Measurements from ENCODE around the gene GPD2.
A peak's percentile ranks its signal among the peaks of the same experiment; 100 is the strongest.

GPD2 gene

GRCh38 chr2:156532989-156533388 lies 96.8 kb downstream of the GPD2 start:
- Histone ChIP-seq H3K4me3 (ENCODE audit: low read length) (no peak overlapping the region), H3K36me3 (ENCODE audit: control insufficient read depth, insufficient read depth, low read length) (no peaks in the 10 kb centered on the region)
- no CpG with 5 or more reads among the region's 2 CpGs for WGBS (ENCODE audit: extremely low coverage, insufficient coverage, low lambda C conversion rate)

GRCh38 chr2:156536534-156536933 lies 100.4 kb downstream of the GPD2 start:
- H3K27me3 ChIP-seq (ENCODE audit: insufficient read depth, low read length, poor library complexity): no peaks in the 10 kb centered on the region
- no peak overlapping the region for H2BK15ac ChIP-seq (replicated peaks; ENCODE audit: low read depth)
- no peak for DNase-seq
- no peaks in the 10 kb centered on the region for H3K79me2 ChIP-seq (ENCODE audit: control insufficient read depth, insufficient read depth, low read length)
- H3K36me3 ChIP-seq (ENCODE audit: control insufficient read depth, insufficient read depth, low read length): no peaks in the 10 kb centered on the region
- WGBS (ENCODE audit: extremely low coverage, insufficient coverage, low lambda C conversion rate): no CpG with 5 or more reads among the region's 2 CpGs
- no peak overlapping the region for H3K23ac ChIP-seq (ENCODE audit: low read length)
- no peaks in the 10 kb centered on the region for H3K79me1 ChIP-seq (ENCODE audit: low read length)
- H3K18ac ChIP-seq (ENCODE audit: low read length): no peak overlapping the region
- no peak overlapping the region for H2BK5ac ChIP-seq (ENCODE audit: low read length)
- H2BK120ac ChIP-seq (ENCODE audit: low read depth, low read length): no peak overlapping the region
- H3K4me1 ChIP-seq (ENCODE audit: control insufficient read depth, low read depth, low read length): no peaks in the 10 kb centered on the region
- no peak overlapping the region for H4K8ac ChIP-seq (ENCODE audit: low read depth, low read length)
- no peak overlapping the region for H4K5ac ChIP-seq (ENCODE audit: low read length)
- no peak overlapping the region for H2AK5ac ChIP-seq (ENCODE audit: low read length)
- H3K27ac ChIP-seq (ENCODE audit: low read depth, low read length): no peak overlapping the region
- H3K9ac ChIP-seq (ENCODE audit: low read length): no peak overlapping the region
- H3K4me3 ChIP-seq (ENCODE audit: low read length): no peak overlapping the region
- H3K4me2 ChIP-seq (ENCODE audit: low read length): no peak overlapping the region
- no peak overlapping the region for H3K4ac ChIP-seq (ENCODE audit: low read depth, low read length)
- H3K56ac ChIP-seq (ENCODE audit: low read length): no peak overlapping the region

More at GRCh38 chr2:156532989-156533388, 96.8 kb downstream of the GPD2 start:
- no peak overlapping the region for H3K4me2 ChIP-seq (ENCODE audit: low read length)
- no peaks in the 10 kb centered on the region for H3K27me3 ChIP-seq (ENCODE audit: insufficient read depth, low read length, poor library complexity)
- no peaks in the 10 kb centered on the region for H3K79me2 ChIP-seq (ENCODE audit: control insufficient read depth, insufficient read depth, low read length)
- no peak for DNase-seq
- H3K18ac ChIP-seq (ENCODE audit: low read length): peak overlapping the region; percentile 68
- H3K4me1 ChIP-seq (ENCODE audit: control insufficient read depth, low read depth, low read length): no peaks in the 10 kb centered on the region
- H4K5ac ChIP-seq (ENCODE audit: low read length): no peak overlapping the region
- H2AK5ac ChIP-seq (ENCODE audit: low read length): no peak overlapping the region
- H3K4ac ChIP-seq (ENCODE audit: low read depth, low read length): no peak overlapping the region
- no peak overlapping the region for H3K27ac ChIP-seq (ENCODE audit: low read depth, low read length)
- no peak overlapping the region for H3K56ac ChIP-seq (ENCODE audit: low read length)
- H4K8ac ChIP-seq (ENCODE audit: low read depth, low read length): no peak overlapping the region
- H2BK15ac ChIP-seq (replicated peaks; ENCODE audit: low read depth): no peak overlapping the region
- H3K23ac ChIP-seq (ENCODE audit: low read length): no peak overlapping the region
- H2BK5ac ChIP-seq (ENCODE audit: low read length): no peak overlapping the region
- H3K9ac ChIP-seq (ENCODE audit: low read length): no peak overlapping the region
- no peaks in the 10 kb centered on the region for H3K79me1 ChIP-seq (ENCODE audit: low read length)
- no peak overlapping the region for H2BK120ac ChIP-seq (ENCODE audit: low read depth, low read length)

- Histone ChIP-seq H3K4me2 (ENCODE audit: low read length) (no peak overlapping the region), H3K23ac (ENCODE audit: low read length) (no peak overlapping the region), H3K79me1 (ENCODE audit: low read length) (no peaks in the 10 kb centered on the region), H2BK120ac (ENCODE audit: low read depth, low read length) (no peak overlapping the region), H3K18ac (ENCODE audit: low read length) (peak overlapping the region; percentile 64), H2BK5ac (ENCODE audit: low read length) (no peak overlapping the region), H3K9ac (ENCODE audit: low read length) (no peak overlapping the region), H3K4ac (ENCODE audit: low read depth, low read length) (no peak overlapping the region), H3K27ac (ENCODE audit: low read depth, low read length) (no peak overlapping the region), H2BK15ac (replicated peaks; ENCODE audit: low read depth) (peak overlapping the region; percentile 67), H4K8ac (ENCODE audit: low read depth, low read length) (no peak overlapping the region), H3K56ac (ENCODE audit: low read length) (no peak overlapping the region), H3K4me3 (ENCODE audit: low read length) (no peak overlapping the region), H3K79me2 (ENCODE audit: control insufficient read depth, insufficient read depth, low read length) (no peaks in the 10 kb centered on the region), H4K5ac (ENCODE audit: low read length) (no peak overlapping the region), H3K4me1 (ENCODE audit: control insufficient read depth, low read depth, low read length) (no peaks in the 10 kb centered on the region), H2AK5ac (ENCODE audit: low read length) (no peak overlapping the region), H3K36me3 (ENCODE audit: control insufficient read depth, insufficient read depth, low read length) (no peaks in the 10 kb centered on the region), H3K27me3 (ENCODE audit: insufficient read depth, low read length, poor library complexity) (no peaks in the 10 kb centered on the region)
- DNase-seq: peak; percentile 22
- WGBS (ENCODE audit: extremely low coverage, insufficient coverage, low lambda C conversion rate): 100% methylated on average over 1 of the region's 4 CpGs
These were observed 101.0 kb downstream of the GPD2 start for GRCh38 chr2:156537141-156537540.

- H2AK5ac ChIP-seq (ENCODE audit: low read length): no peak overlapping the region
- no peak overlapping the region for H2BK5ac ChIP-seq (ENCODE audit: low read length)
- H3K4me3 ChIP-seq (ENCODE audit: low read length): no peak overlapping the region
- H3K4me2 ChIP-seq (ENCODE audit: low read length): no peak overlapping the region
- H3K27me3 ChIP-seq (ENCODE audit: insufficient read depth, low read length, poor library complexity): no peaks in the 10 kb centered on the region
- H3K27ac ChIP-seq (ENCODE audit: low read depth, low read length): no peak overlapping the region
- H3K36me3 ChIP-seq (ENCODE audit: control insufficient read depth, insufficient read depth, low read length): no peaks in the 10 kb centered on the region
- no peak overlapping the region for H4K8ac ChIP-seq (ENCODE audit: low read depth, low read length)
- WGBS (ENCODE audit: extremely low coverage, insufficient coverage, low lambda C conversion rate): no CpG with 5 or more reads among the region's 2 CpGs
- H3K79me2 ChIP-seq (ENCODE audit: control insufficient read depth, insufficient read depth, low read length): no peaks in the 10 kb centered on the region
- H3K23ac ChIP-seq (ENCODE audit: low read length): no peak overlapping the region
- H3K4ac ChIP-seq (ENCODE audit: low read depth, low read length): no peak overlapping the region
- no peaks in the 10 kb centered on the region for H3K79me1 ChIP-seq (ENCODE audit: low read length)
- H3K18ac ChIP-seq (ENCODE audit: low read length): no peak overlapping the region
- no peak overlapping the region for H4K5ac ChIP-seq (ENCODE audit: low read length)
- peak; percentile 95 for DNase-seq
- H3K56ac ChIP-seq (ENCODE audit: low read length): no peak overlapping the region
- H3K9ac ChIP-seq (ENCODE audit: low read length): no peak overlapping the region
- no peaks in the 10 kb centered on the region for H3K4me1 ChIP-seq (ENCODE audit: control insufficient read depth, low read depth, low read length)
- no peak overlapping the region for H2BK120ac ChIP-seq (ENCODE audit: low read depth, low read length)
- no peak overlapping the region for H2BK15ac ChIP-seq (replicated peaks; ENCODE audit: low read depth)
These were observed 101.9 kb downstream of the GPD2 start for GRCh38 chr2:156538083-156538504.

GRCh38 chr2:156539086-156539860 lies 103.1 kb downstream of the GPD2 start:
- H3K18ac ChIP-seq (ENCODE audit: low read length): no peak overlapping the region
- H3K79me1 ChIP-seq (ENCODE audit: low read length): no peaks in the 10 kb centered on the region
- no peaks in the 10 kb centered on the region for H3K79me2 ChIP-seq (ENCODE audit: control insufficient read depth, insufficient read depth, low read length)
- H2AK5ac ChIP-seq (ENCODE audit: low read length): no peak overlapping the region
- peak; percentile 80 for DNase-seq
- no peak overlapping the region for H3K4me2 ChIP-seq (ENCODE audit: low read length)
- no peaks in the 10 kb centered on the region for H3K27me3 ChIP-seq (ENCODE audit: insufficient read depth, low read length, poor library complexity)
- no peak overlapping the region for H3K9ac ChIP-seq (ENCODE audit: low read length)
- no peak overlapping the region for H2BK120ac ChIP-seq (ENCODE audit: low read depth, low read length)
- H3K23ac ChIP-seq (ENCODE audit: low read length): no peak overlapping the region
- H3K4ac ChIP-seq (ENCODE audit: low read depth, low read length): peak overlapping the region; percentile 55
- H3K56ac ChIP-seq (ENCODE audit: low read length): no peak overlapping the region
- H3K4me3 ChIP-seq (ENCODE audit: low read length): no peak overlapping the region
- H3K36me3 ChIP-seq (ENCODE audit: control insufficient read depth, insufficient read depth, low read length): no peaks in the 10 kb centered on the region
- no peak overlapping the region for H4K8ac ChIP-seq (ENCODE audit: low read depth, low read length)
- H2BK5ac ChIP-seq (ENCODE audit: low read length): no peak overlapping the region
- WGBS (ENCODE audit: extremely low coverage, insufficient coverage, low lambda C conversion rate): no CpG with 5 or more reads among the region's 4 CpGs
- no peaks in the 10 kb centered on the region for H3K4me1 ChIP-seq (ENCODE audit: control insufficient read depth, low read depth, low read length)
- H2BK15ac ChIP-seq (replicated peaks; ENCODE audit: low read depth): no peak overlapping the region
- H3K27ac ChIP-seq (ENCODE audit: low read depth, low read length): no peak overlapping the region
- H4K5ac ChIP-seq (ENCODE audit: low read length): no peak overlapping the region

- Histone ChIP-seq H2AK5ac (ENCODE audit: low read length) (no peak overlapping the region), H2BK120ac (ENCODE audit: low read depth, low read length) (no peak overlapping the region), H3K79me2 (ENCODE audit: control insufficient read depth, insufficient read depth, low read length) (no peaks in the 10 kb centered on the region), H3K27me3 (ENCODE audit: insufficient read depth, low read length, poor library complexity) (no peaks in the 10 kb centered on the region), H3K4me3 (ENCODE audit: low read length) (no peak overlapping the region), H3K79me1 (ENCODE audit: low read length) (no peaks in the 10 kb centered on the region), H3K56ac (ENCODE audit: low read length) (no peak overlapping the region), H3K9ac (ENCODE audit: low read length) (no peak overlapping the region), H3K27ac (ENCODE audit: low read depth, low read length) (no peak overlapping the region), H3K4me1 (ENCODE audit: control insufficient read depth, low read depth, low read length) (no peaks in the 10 kb centered on the region), H3K23ac (ENCODE audit: low read length) (no peak overlapping the region), H3K4me2 (ENCODE audit: low read length) (no peak overlapping the region), H4K8ac (ENCODE audit: low read depth, low read length) (no peak overlapping the region), H3K4ac (ENCODE audit: low read depth, low read length) (no peak overlapping the region), H4K5ac (ENCODE audit: low read length) (no peak overlapping the region), H2BK15ac (replicated peaks; ENCODE audit: low read depth) (no peak overlapping the region), H2BK5ac (ENCODE audit: low read length) (no peak overlapping the region), H3K36me3 (ENCODE audit: control insufficient read depth, insufficient read depth, low read length) (no peaks in the 10 kb centered on the region), H3K18ac (ENCODE audit: low read length) (no peak overlapping the region)
- WGBS (ENCODE audit: extremely low coverage, insufficient coverage, low lambda C conversion rate): no CpG with 5 or more reads among the region's 1 CpG
- DNase-seq: no peak
These were observed 104.5 kb downstream of the GPD2 start for GRCh38 chr2:156540706-156541105.
